HG03097 (cell line): ENCODE measurements around the gene ICE1.
A peak's percentile ranks its signal among the peaks of the same experiment; 100 is the strongest.
"Not testable (repeated sequence)": the region's sequence is repeated elsewhere in the genome, so short reads cannot be mapped to it uniquely, and the experiment has no call there.

Experiments
- ATAC-seq: cut with Tn5 transposase; IDR thresholded peaks from one replicate; pipeline ENCODE4 v1.9.1; 2021; ENCODE audit not compliant: unreplicated experiment, low FRiP score

Gene ICE1

DNA sequence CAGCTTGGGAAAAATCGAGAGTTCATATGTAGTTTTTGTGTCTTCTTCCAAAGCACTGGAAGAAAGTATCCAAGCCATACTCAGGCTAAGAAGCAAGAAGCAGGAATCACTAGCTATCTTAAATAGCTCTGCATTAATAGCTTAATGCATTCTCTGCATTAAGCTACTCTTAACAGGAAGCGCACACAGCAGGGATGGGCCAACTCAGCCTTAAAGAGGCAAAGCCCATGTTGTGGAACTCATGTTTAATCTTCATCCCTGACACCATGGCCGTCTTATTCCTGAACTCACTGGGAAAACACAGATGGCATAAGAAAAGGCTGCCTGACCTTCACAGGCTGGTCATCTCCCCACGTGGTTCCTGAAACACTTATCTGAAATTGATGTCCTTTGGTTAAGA is 18.7 kb upstream of the ICE1 start:
- no peak for ATAC-seq

DNA sequence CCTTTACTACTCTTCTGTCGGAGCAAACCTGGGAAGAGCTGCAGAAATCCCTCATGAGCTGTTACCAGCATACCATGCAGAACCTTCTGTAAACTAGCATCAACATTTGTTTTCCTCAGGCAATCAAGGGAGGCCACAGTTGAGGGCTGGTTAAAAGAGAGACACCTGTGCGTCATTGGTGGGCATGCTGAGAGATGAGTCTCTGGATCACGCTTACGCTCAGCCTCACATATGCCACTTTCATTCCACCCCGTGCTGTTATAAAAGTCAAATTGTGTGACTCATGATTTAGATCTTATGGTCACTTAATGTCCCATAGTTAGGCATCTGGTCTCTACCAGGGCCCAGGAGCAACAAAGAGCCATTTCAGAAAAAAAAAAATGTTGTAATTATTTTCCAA is 18.1 kb upstream of the ICE1 start:
- no peak for ATAC-seq

GRCh38 chr5:5405441-5405840 is 17.0 kb upstream of the ICE1 start:
- no peak for ATAC-seq

DNA sequence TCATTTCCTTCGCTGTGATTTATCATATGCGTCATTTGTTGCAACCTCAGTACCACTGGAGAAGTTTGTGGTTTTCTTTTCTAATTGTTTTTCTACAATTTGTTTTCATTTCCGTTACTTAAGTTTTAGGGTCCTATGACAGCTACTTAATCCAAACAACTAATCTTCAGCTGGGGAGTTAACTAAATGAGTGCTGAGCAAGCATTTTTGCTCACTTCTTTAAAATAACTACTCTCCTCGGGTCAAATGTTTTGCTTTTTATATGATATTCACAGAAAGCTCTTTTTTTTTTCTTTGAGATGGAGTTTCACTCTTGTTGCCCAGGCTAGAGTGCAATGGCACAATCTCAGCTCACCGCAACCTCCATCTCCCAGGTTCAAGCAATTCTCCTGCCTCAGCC is 14.6 kb upstream of the ICE1 start:
- no peak for ATAC-seq

DNA sequence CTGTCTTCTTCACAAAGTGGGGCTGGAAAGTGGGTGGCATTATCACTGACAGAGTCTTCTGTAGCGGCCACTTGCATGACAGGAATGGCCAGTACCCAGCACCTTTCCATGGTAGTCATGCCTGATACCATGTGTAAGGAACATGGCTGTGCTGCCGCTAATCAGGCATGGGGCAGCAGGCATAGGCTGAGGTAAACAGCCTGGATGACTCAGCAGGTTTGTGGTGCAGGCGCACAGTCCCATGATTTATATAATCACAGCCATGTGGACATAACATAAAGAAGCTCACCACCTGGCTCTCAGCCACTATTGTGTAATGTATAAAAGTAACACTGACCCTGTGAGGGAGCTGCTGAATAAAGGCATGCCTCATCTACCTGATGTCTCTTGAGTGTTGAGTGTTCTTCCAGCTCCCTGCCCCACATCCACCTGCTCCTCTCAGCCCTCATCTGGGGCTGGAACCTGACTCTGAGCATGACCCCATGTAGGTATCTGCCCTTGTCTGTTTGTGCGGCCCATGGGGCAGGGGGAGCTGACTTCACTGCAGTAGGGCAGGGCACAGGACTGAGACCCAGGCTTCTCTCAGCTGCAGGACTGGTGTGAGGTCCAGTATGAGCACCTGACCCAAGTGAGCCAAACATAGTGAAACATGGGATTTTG is 13.2 kb upstream of the ICE1 start:
- ATAC-seq: no peak

- not testable (repeated sequence) for ATAC-seq
Measured at GRCh38 chr5:5413856-5414255, 8.6 kb upstream of the ICE1 start.

- ATAC-seq: no peak
Measured at GRCh38 chr5:5414999-5415398, 7.5 kb upstream of the ICE1 start.

GRCh38 chr5:5416733-5417132 is 5.7 kb upstream of the ICE1 start:
- no peak for ATAC-seq

DNA sequence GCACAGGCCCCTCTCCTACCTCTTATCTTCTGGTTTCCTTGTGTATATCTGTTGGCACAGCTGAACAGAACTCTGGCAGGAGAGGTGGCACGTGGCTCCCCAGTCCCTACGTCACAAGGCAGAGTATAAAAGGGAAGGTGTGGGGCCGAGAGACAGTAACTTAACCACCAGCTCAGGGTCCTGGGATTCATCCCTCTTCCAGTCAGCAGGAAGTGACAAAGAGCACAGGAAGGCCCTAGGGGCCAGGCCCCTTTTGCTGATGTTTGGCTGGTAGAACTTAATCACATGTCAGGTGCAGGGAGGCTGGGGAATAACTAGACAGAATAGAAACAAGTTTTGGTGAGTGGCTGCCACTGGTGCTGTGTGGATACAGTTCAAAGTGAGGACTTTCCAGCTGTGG is 4.5 kb upstream of the ICE1 start:
- no peak for ATAC-seq

DNA sequence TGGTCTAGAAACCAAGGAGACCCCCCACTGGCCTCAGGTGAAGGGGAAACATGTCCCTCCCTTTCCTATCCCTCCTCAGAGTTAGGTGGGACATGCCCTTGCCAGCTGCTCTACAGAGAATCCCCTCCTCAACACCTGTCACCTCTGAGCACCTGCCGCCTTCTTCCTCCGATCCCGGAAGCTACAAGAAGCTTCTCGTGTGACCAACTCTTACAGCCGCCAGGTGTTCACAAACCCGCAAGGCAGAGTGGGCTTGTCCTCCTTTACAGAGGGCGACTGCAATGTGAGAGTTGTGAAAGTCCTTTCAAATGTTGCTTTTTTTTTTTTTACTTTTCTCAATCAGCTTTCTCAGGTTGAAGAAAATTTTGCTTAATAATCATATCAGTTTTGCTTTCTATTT is 3.7 kb upstream of the ICE1 start:
- no peak for ATAC-seq

GRCh38 chr5:5419291-5420210 is 2.9 kb upstream of the ICE1 start:
- no peak for ATAC-seq

GRCh38 chr5:5420251-5420650 is 2.2 kb upstream of the ICE1 start:
- no peak for ATAC-seq

- ATAC-seq: no peak
Measured at GRCh38 chr5:5421149-5421960, 1.1 kb upstream of the ICE1 start.

- peak; percentile 20 for ATAC-seq
Measured at GRCh38 chr5:5422819-5423515, 490 bp downstream of the ICE1 start.

GRCh38 chr5:5423586-5423985 is 1.1 kb downstream of the ICE1 start:
- ATAC-seq: no peak

DNA sequence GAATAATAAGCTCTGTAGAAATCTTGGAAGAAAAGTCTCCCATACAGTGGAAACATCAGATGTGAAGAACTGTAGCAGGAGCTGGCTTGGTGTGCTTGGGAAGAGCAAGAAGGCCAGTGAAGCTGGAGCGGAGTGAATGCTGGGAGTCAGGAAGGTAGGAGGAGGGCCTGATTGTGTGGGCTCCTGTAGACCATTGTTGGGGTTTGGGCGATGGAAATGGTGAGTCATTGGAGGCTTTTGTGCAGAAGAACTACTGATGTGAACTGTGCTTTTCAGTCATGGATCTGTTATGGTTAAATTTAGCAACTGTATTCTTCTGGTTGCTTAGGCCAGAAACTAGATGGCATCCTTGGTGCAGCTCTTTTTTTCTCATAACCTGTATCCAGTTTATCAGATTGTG is 2.3 kb downstream of the ICE1 start:
- ATAC-seq: no peak

DNA sequence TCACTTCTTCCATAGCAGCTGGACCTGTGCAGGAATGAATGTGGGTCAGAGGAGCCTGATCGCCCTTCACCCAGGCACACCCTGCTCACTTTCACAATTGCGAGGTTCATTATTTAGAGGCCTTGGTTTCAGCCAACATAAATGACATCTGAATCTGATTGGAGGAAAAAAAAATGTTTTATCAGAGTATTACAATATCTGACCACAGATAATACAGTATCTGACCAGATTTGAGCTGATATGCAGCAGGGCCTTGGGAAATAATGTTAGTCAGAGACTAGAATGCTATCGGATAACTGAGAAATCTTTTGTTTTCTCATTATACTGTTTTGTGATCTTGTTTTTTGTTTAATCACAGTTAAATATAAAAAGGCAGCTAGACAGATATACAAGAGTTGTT is 7.7 kb downstream of the ICE1 start:
- no peak for ATAC-seq

GRCh38 chr5:5432020-5432707 is 9.7 kb downstream of the ICE1 start:
- no peak for ATAC-seq

- no peak for ATAC-seq
Measured at GRCh38 chr5:5436203-5436760, 13.8 kb downstream of the ICE1 start.
